Measurements from ENCODE around the gene FKBP10. TPM values are rescaled to one million over a fixed set of nuclear protein-coding genes. Genes with fewer than 3 reads are reported as not detected.

The FKBP10 gene
- total RNA-seq, 2 experiments from 2014 or later, result not detected

DNA sequence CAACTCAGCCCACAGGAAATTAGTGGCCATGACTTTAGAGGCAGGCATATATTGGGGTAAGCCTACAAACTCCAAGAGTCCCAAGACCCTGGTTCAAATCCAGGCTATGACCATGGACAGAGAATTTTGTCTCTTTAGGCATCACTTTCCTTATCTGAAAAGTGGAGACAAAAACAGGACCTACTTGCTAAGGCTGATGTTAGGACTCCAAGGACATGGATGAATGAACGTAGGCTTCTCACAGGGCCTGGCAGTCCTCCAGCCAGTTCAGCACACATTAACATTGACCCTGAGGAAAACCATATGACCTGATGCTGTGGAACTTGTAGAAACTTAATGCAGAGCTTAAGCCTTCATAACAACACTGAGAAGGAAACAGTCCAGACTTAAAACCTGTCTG is 1.4 kb downstream of the FKBP10 start:
- H3K9me3 Mint-ChIP-seq, result no peaks in the 10 kb centered on the region
- H3K36me3 ChIP-seq (ENCODE audit: insufficient read depth, low read length), result no peaks in the 10 kb centered on the region
- H3K27ac Mint-ChIP-seq, result no peak overlapping the region
- ATAC-seq (ENCODE audit: poor library complexity), result no peak
- no peaks in the 10 kb centered on the region for H3K9me3 ChIP-seq (ENCODE audit: control insufficient read depth in 1 of 2, insufficient read depth in 1 of 2, low read length in 2 of 2)
- peaks cover 10% of the 10 kb centered on the region for H3K36me3 Mint-ChIP-seq (ENCODE audit: low read depth)
- peaks cover 34% of the 10 kb centered on the region for H3K4me1 ChIP-seq (ENCODE audit: insufficient read depth, low read length)
- DNase-seq, result no peak
- ChIA-PET POLR2A (no interaction called here), CTCF (interaction anchor here (0.6 kb wide), 1 partner anchor 506 kb away, joined by 3 read pairs; no protein-coding TSS in a partner anchor)
- TF ChIP-seq, protein P1, sequence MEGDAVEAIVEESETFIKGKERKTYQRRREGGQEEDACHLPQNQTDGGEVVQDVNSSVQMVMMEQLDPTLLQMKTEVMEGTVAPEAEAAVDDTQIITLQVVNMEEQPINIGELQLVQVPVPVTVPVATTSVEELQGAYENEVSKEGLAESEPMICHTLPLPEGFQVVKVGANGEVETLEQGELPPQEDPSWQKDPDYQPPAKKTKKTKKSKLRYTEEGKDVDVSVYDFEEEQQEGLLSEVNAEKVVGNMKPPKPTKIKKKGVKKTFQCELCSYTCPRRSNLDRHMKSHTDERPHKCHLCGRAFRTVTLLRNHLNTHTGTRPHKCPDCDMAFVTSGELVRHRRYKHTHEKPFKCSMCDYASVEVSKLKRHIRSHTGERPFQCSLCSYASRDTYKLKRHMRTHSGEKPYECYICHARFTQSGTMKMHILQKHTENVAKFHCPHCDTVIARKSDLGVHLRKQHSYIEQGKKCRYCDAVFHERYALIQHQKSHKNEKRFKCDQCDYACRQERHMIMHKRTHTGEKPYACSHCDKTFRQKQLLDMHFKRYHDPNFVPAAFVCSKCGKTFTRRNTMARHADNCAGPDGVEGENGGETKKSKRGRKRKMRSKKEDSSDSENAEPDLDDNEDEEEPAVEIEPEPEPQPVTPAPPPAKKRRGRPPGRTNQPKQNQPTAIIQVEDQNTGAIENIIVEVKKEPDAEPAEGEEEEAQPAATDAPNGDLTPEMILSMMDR (IDR thresholded peaks at IDR 0.05), result no peak
- H3K4me1 Mint-ChIP-seq (ENCODE audit: low read depth), result peaks cover 22% of the 10 kb centered on the region
- intact Hi-C loops (cut with DNase I, micrococcal nuclease), result no loop called here
- no peaks in the 10 kb centered on the region for H3K27me3 Mint-ChIP-seq
- H3K4me3 ChIP-seq (ENCODE audit: low read length), result no peak overlapping the region
- H3K4me3 Mint-ChIP-seq, result peak overlapping the region; percentile 65
- H3K27me3 ChIP-seq (ENCODE audit: control insufficient read depth in 1 of 2, insufficient read depth in 2 of 2, low read length in 2 of 2), result no peaks in the 10 kb centered on the region
- no peak overlapping the region for H3K27ac ChIP-seq (ENCODE audit: low read depth in 1 of 2, low read length in 2 of 2)

DNA sequence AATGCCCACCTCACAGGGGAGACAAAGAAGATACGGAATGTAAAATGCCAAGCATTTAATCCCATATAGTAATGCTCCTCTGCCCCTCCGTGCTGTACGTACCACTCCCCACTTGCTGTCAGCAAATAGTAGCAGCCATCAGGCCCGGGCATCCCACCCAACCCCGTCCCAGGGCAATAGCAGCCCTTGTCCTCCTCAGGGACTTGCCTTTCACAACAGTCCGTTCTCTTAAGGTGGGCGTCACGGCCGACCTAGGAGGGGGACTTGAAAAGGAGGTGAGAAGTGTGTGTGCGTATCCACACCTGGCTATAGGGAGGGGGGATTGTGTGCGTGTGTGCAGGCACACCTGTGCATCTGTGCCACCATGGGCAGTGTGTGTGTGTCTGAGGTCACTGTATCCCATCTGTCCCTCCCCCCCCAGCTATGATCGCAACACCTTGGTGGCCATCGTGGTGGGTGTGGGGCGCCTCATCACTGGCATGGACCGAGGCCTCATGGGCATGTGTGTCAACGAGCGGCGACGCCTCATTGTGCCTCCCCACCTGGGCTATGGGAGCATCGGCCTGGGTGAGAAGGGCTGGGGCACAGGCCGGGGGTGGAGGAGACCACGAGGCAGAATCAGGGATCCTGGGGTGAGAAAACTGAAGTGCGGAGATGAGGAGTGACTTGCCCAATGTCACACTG is 4.0 kb downstream of the FKBP10 start:
- peaks cover 13% of the 10 kb centered on the region for H3K4me1 ChIP-seq (ENCODE audit: insufficient read depth, low read length)
- ChIA-PET POLR2A (no interaction called here), CTCF (no interaction called here)
- TF ChIP-seq, protein P1 (IDR thresholded peaks at IDR 0.05), result no peak
- no peak overlapping the region for H3K27ac ChIP-seq (ENCODE audit: low read depth in 1 of 2, low read length in 2 of 2)
- Mint-ChIP-seq H3K36me3 (ENCODE audit: low read depth) (peaks cover 4% of the 10 kb centered on the region), H3K27me3 (no peaks in the 10 kb centered on the region), H3K4me3 (no peak overlapping the region), H3K27ac (no peak overlapping the region), H3K9me3 (no peaks in the 10 kb centered on the region), H3K4me1 (ENCODE audit: low read depth) (peaks cover 8% of the 10 kb centered on the region)
- intact Hi-C loops (cut with DNase I, micrococcal nuclease), result no loop called here
- DNase-seq (no peak), ATAC-seq (ENCODE audit: poor library complexity) (no peak)
- no peaks in the 10 kb centered on the region for H3K36me3 ChIP-seq (ENCODE audit: insufficient read depth, low read length)
- no peaks in the 10 kb centered on the region for H3K27me3 ChIP-seq (ENCODE audit: control insufficient read depth in 1 of 2, insufficient read depth in 2 of 2, low read length in 2 of 2)
- no peaks in the 10 kb centered on the region for H3K9me3 ChIP-seq (ENCODE audit: control insufficient read depth in 1 of 2, insufficient read depth in 1 of 2, low read length in 2 of 2)
- H3K4me3 ChIP-seq (ENCODE audit: low read length), result no peak overlapping the region

DNA sequence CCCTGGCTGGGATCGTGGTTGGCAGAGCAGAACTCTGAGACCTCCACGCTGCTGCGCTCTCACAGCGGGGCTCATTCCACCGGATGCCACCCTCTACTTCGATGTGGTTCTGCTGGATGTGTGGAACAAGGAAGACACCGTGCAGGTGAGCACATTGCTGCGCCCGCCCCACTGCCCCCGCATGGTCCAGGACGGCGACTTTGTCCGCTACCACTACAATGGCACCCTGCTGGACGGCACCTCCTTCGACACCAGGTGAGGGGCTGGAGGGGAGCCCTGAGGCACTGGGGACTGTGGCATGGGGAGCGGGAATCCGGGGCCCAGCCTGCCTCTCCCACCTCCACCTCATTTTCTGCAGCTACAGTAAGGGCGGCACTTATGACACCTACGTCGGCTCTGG is 5.2 kb downstream of the FKBP10 start:
- peaks cover under 1% of the 10 kb centered on the region for H3K4me1 ChIP-seq (ENCODE audit: insufficient read depth, low read length)
- no peak overlapping the region for H3K4me3 Mint-ChIP-seq
- no peak overlapping the region for H3K27ac Mint-ChIP-seq
- H3K27ac ChIP-seq (ENCODE audit: low read depth in 1 of 2, low read length in 2 of 2), result no peak overlapping the region
- H3K4me3 ChIP-seq (ENCODE audit: low read length), result no peak overlapping the region
- no peaks in the 10 kb centered on the region for H3K4me1 Mint-ChIP-seq (ENCODE audit: low read depth)
- no peaks in the 10 kb centered on the region for H3K27me3 ChIP-seq (ENCODE audit: control insufficient read depth in 1 of 2, insufficient read depth in 2 of 2, low read length in 2 of 2)
- H3K9me3 ChIP-seq (ENCODE audit: control insufficient read depth in 1 of 2, insufficient read depth in 1 of 2, low read length in 2 of 2), result no peaks in the 10 kb centered on the region
- ATAC-seq (ENCODE audit: poor library complexity) (no peak), DNase-seq (no peak)
- TF ChIP-seq, protein P1 (IDR thresholded peaks at IDR 0.05), result no peak
- POLR2A ChIA-PET, result no interaction called here
- H3K9me3 Mint-ChIP-seq, result no peaks in the 10 kb centered on the region
- intact Hi-C loops (cut with DNase I, micrococcal nuclease), result no loop called here
- H3K36me3 Mint-ChIP-seq (ENCODE audit: low read depth), result no peaks in the 10 kb centered on the region
- CTCF ChIA-PET, result no interaction called here
- no peaks in the 10 kb centered on the region for H3K36me3 ChIP-seq (ENCODE audit: insufficient read depth, low read length)
- H3K27me3 Mint-ChIP-seq, result no peaks in the 10 kb centered on the region
